GM20000 (cell line): ENCODE data around the gene LHFPL6.

ENCODE experiments used
- DNase-seq: peaks from one replicate; pipeline ENCODE4 v3.0.0; 2012; ENCODE audit warnings: low spot score
- TF ChIP-seq, protein P1 (sequence below): IDR thresholded peaks from 2 replicates; pipeline ENCODE4 v1.5.1; 2012; ENCODE audit warnings: mild to moderate bottlenecking, control low read depth; ENCODE audit errors: extremely low read depth, missing control alignments

The LHFPL6 gene

DNA sequence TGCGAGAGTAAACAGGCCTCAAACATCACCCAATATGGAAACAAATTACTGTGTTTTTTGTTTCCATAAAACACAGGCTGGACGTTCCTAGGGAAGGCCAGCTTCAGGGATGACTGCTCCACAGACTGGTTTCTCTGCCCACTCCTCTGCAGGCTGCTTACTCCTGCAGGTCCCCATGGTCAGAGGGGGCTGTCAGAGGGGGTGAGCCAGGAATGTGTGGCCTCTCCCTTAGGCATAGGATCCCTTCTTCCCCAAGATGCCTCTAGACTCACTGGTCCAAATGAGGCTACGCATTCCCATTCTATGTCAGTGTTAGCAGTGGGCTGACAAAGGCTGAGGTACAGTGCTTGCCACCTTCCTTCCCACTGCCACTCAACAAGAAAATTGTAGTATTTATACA is 229.8 kb downstream of the LHFPL6 start:
- TF ChIP-seq, protein P1, sequence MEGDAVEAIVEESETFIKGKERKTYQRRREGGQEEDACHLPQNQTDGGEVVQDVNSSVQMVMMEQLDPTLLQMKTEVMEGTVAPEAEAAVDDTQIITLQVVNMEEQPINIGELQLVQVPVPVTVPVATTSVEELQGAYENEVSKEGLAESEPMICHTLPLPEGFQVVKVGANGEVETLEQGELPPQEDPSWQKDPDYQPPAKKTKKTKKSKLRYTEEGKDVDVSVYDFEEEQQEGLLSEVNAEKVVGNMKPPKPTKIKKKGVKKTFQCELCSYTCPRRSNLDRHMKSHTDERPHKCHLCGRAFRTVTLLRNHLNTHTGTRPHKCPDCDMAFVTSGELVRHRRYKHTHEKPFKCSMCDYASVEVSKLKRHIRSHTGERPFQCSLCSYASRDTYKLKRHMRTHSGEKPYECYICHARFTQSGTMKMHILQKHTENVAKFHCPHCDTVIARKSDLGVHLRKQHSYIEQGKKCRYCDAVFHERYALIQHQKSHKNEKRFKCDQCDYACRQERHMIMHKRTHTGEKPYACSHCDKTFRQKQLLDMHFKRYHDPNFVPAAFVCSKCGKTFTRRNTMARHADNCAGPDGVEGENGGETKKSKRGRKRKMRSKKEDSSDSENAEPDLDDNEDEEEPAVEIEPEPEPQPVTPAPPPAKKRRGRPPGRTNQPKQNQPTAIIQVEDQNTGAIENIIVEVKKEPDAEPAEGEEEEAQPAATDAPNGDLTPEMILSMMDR, result no peak

DNA sequence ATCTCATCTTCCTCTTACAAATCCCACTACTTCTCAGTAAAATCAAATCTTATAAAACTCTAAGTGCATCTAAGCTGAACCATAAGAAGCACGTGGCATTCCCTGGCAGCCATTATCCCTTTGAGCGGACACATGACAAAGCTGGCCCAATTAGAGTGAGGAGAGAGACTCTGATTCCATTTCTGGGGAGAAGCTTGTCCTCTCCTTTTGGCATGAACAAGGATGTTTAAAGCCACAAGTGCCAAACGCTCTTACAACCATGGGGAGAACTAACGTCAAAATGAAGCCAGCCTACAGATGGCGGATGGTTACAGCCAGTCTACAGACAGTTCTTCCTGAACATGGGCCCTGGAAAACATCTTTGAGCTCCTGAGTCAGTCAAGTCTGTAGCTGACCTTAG is 231.3 kb downstream of the LHFPL6 start:
- TF ChIP-seq, protein P1, result no peak
- DNase-seq, result no peak

More for the DNA sequence above, 229.8 kb downstream of the LHFPL6 start:
- no peak for DNase-seq

DNA sequence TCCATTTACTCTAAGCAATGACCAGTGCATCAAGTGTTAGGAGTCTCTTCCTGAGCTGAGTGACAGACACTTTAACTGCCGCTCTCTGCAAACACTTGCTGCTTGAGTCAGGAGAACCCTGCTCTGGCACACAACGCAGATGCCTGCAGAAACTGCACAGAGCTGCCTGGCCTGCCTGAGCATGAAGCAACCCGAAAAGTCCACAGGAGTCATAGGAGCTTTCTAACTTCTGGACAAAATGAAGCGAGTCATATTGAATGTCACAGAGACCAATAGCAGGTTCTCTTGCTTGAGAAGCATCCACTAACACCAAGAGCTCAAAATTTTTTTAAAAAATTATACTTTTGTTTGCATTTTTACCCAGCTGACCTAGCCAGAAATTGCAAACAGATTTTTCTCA is 232.4 kb downstream of the LHFPL6 start:
- TF ChIP-seq, protein P1, result no peak
- DNase-seq, result no peak

DNA sequence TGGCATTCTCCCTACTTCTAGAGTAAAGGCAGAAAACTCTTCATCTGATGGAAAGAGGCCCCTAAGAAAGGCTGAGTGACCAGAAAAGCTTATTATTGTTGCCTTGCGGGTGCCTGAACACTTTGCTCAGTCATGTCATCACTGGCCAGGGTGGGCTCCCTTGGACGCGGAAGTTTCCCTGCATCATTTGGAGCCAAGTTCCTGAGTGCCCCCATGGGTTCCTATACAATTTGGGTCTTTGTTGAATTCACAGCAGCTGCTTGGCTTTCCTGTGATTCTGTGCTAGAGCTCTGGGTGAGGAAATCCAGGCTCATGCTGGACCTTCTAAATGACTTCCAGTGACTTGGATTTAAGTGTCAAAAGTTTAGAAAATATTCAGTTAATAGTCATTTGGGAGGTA is 232.9 kb downstream of the LHFPL6 start:
- no peak for DNase-seq
- TF ChIP-seq, protein P1, result no peak

DNA sequence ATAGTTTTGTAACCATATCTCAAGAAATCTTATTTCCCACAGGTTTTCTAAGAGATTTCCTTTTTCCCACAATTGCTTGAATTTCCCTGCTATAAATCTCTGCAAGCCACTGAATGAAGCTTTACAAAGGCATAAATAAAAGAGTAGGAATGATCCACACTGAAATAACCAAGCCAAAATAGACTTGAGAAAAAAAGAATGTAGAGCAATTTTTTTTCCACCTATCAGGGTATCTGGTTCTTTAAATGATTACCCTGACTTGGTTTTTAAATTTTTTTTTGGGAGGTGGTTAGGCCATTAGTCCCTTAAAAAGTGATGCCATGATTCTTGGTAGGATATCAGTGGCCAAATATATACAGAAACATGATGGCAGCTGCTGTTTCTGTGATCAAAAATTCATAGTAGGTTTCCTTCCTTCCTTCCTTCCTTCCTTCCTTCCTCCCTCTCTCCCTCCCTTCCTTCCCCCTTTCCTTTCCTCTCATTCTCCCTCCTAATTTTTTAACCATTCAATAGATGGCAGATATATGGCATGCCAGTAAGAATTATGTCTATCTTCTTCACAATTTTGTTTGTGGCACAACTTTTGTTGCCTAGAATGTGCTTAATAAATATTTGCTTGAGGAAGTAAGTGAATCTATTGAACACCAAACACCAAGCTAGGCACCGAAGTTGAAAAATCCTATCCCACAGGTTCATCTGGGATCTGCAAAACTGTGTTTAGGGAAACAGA is 233.7 kb downstream of the LHFPL6 start:
- DNase-seq, result no peak
- TF ChIP-seq, protein P1, result no peak

DNA sequence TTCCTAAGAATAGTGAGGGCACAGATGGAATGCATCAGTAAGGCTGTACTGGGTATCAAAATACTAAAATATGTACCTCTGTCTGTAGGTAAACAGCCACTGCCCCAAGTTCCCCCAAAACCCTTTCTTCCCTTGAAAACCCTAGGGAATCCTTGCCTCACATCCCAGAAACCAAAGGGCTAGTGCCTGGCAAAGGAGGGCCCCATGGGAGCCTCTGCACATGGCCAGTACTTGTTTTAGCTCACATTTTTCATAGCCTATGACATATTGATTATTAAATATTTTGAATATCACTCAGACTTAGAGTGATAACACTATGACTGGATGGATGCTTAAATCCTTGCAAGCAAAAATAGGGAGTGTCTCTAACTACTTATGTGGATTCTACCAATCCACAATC is 237.1 kb downstream of the LHFPL6 start:
- TF ChIP-seq, protein P1, result no peak
- no peak for DNase-seq

DNA sequence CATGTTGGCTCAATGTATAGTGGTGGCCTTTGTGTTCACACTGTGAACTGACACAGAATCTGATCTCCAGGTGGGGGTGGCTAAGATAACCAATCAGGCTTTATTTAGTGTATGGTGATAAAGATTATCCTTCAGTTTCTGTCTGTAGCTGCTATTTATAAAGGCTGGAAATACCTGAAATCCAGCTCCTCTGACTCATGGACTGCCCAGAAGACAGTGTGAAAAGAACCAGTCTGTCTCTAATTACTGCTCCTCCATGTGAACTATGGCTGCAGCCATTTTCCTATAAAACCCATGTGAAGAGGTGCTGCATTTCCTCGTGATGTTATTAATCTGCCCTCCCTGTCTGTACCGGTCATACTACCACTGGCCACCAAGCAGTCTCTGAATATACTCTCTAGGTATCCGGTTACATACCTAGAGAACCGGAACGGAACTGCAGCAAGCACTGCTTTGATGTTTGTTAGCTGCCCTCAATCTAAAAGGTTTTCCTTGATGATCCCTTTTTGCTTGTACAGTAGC is 238.0 kb downstream of the LHFPL6 start:
- TF ChIP-seq, protein P1, result no peak
- no peak for DNase-seq
